Forelimb muscle (tissue), 1 donor: ENCODE results near the gene DDIAS. TPM values are rescaled to one million over a fixed set of nuclear protein-coding genes. Genes with fewer than 3 reads are reported as not detected.
"Not testable (repeated sequence)": the region's sequence is repeated elsewhere in the genome, so short reads cannot be mapped to it uniquely, and the experiment has no call there.

Experiments
- DNase-seq: peaks from one replicate; pipeline ENCODE4 v3.0.0-alpha.2; 2013; ENCODE audit warnings: low read depth
- polyA plus RNA-seq: library from polyadenylated mRNA; unstranded; fragments of 120-200 nt; gene quantifications from one replicate; pipeline ENCODE4 v1.2.1, GENCODE V29; 2013; ENCODE audit not compliant: insufficient read length

The DDIAS gene
- polyA plus RNA-seq, 1 donor, result 2.0 TPM

- no peak for DNase-seq
Measured at GRCh38 chr11:82889133-82890001, 12.2 kb upstream of the DDIAS start.

GRCh38 chr11:82890002-82890341 is 11.6 kb upstream of the DDIAS start:
- no peak for DNase-seq

- DNase-seq, result no peak
Measured at GRCh38 chr11:82890936-82891335, 10.6 kb upstream of the DDIAS start.

GRCh38 chr11:82892611-82893169 is 8.8 kb upstream of the DDIAS start:
- DNase-seq, result no peak

GRCh38 chr11:82895437-82896091 is 6.0 kb upstream of the DDIAS start:
- DNase-seq, result no peak

GRCh38 chr11:82896183-82896582 is 5.4 kb upstream of the DDIAS start:
- no peak for DNase-seq

GRCh38 chr11:82898241-82898640 is 3.3 kb upstream of the DDIAS start:
- no peak for DNase-seq

GRCh38 chr11:82899186-82899820 is 2.2 kb upstream of the DDIAS start:
- DNase-seq, result no peak

GRCh38 chr11:82899957-82900276 is 1.6 kb upstream of the DDIAS start:
- no peak for DNase-seq

- DNase-seq, result peak; percentile 43
Measured at GRCh38 chr11:82900277-82901164, 1.0 kb upstream of the DDIAS start, which contains the start of gene PRCP. Gene PRCP, minus strand, starts transcription at chr11:82900430. Its CDS starts 28 bp downstream, at chr11:82900402.

GRCh38 chr11:82901922-82902485 is 468 bp downstream of the DDIAS start:
- no peak for DNase-seq

GRCh38 chr11:82902880-82903279 is 1.3 kb downstream of the DDIAS start:
- DNase-seq, result no peak

- DNase-seq, result no peak
Measured at GRCh38 chr11:82903843-82904586, 2.5 kb downstream of the DDIAS start.

- no peak for DNase-seq
Measured at GRCh38 chr11:82906236-82906635, 4.7 kb downstream of the DDIAS start.

GRCh38 chr11:82906931-82907330 is 5.4 kb downstream of the DDIAS start:
- no peak for DNase-seq

- no peak for DNase-seq
Measured at GRCh38 chr11:82907371-82907770, 5.8 kb downstream of the DDIAS start.

- no peak for DNase-seq
Measured at GRCh38 chr11:82908311-82908710, 6.8 kb downstream of the DDIAS start.

GRCh38 chr11:82909015-82909640 is 7.6 kb downstream of the DDIAS start:
- DNase-seq, result no peak

GRCh38 chr11:82919786-82920185 is 18.2 kb downstream of the DDIAS start:
- not testable (repeated sequence) for DNase-seq

- DNase-seq, result not testable (repeated sequence)
Measured at GRCh38 chr11:82920227-82920626, 18.7 kb downstream of the DDIAS start.
